HepG2 (cell line): ENCODE results near the gene CENPB. TPM values are rescaled to one million over a fixed set of nuclear protein-coding genes. Genes with fewer than 3 reads are reported as not detected.

ENCODE experiments used
- AKNA ChIP-seq: sonication (generic); formaldehyde crosslinking; IDR thresholded peaks from 2 replicates; pipeline ENCODE4 v1.4.0; 2020; ENCODE audit warnings: missing genetic modification reagents, borderline replicate concordance
- BCLAF1 ChIP-seq: fragments of 450-650 bp; IDR thresholded peaks from 2 replicates; pipeline ENCODE4 v1.6.1; 2017; ENCODE audit warnings: mild to moderate bottlenecking
- DNMT1 ChIP-seq: sonication (generic); formaldehyde crosslinking; IDR thresholded peaks from 2 replicates; pipeline ENCODE4 v1.5.1; 2020; ENCODE audit warnings: mild to moderate bottlenecking, missing genetic modification reagents
- HNRNPK ChIP-seq: fragments of 200-400 bp; formaldehyde crosslinking; IDR thresholded peaks from 2 replicates; pipeline ENCODE4 v1.6.1; 2018; ENCODE audit warnings: low read length, low read depth, moderate library complexity, mild to moderate bottlenecking; ENCODE audit not compliant: poor library complexity, severe bottlenecking
- MAFK ChIP-seq, 2 experiments: IDR thresholded peaks in 1 of 2; conservative IDR thresholded peaks in 1 of 2; 2 replicates each; pipeline ENCODE4 v1.6.1; 2011; ENCODE audit warnings: improper control_type of control experiment in 2 of 2, low read length in 2 of 2
- SIX4 ChIP-seq: sonication (generic); formaldehyde crosslinking; IDR thresholded peaks from 2 replicates; pipeline ENCODE4 v1.4.0; 2020; ENCODE audit warnings: missing genetic modification reagents
- SOX13 ChIP-seq, 3 experiments: fragments of 450-650 bp in 1 of 3; sonication (generic) in 1 of 3; formaldehyde crosslinking in 1 of 3; IDR thresholded peaks in 2 of 3; conservative IDR thresholded peaks in 1 of 3; 2 replicates each; pipeline versions ENCODE4 v1.5.0 to v1.6.1; 2016 to 2020; ENCODE audit warnings: antibody characterized with exemption in 1 of 3, mild to moderate bottlenecking in 1 of 3, missing compliant biosample characterization in 1 of 3, missing genetic modification reagents in 1 of 3, moderate library complexity in 1 of 3
- ZEB1 ChIP-seq: IDR thresholded peaks from 2 replicates; pipeline ENCODE4 v1.6.1; 2012; ENCODE audit warnings: mild to moderate bottlenecking, low read depth, inconsistent platforms; ENCODE audit not compliant: insufficient replicate concordance
- ZNF354B ChIP-seq: sonication (generic); formaldehyde crosslinking; IDR thresholded peaks from 2 replicates; pipeline ENCODE4 v1.8.0; 2022; ENCODE audit warnings: mild to moderate bottlenecking, missing genetic modification reagents
- ZNF414 ChIP-seq: sonication (generic); formaldehyde crosslinking; IDR thresholded peaks from 2 replicates; pipeline ENCODE4 v1.5.0; 2020; ENCODE audit warnings: missing genetic modification reagents
- ZNF546 ChIP-seq: sonication (generic); formaldehyde crosslinking; conservative IDR thresholded peaks from 2 replicates; pipeline ENCODE4 v1.8.1; 2023; ENCODE audit warnings: mild to moderate bottlenecking, missing genetic modification reagents
- ZNF552 ChIP-seq: sonication (generic); formaldehyde crosslinking; IDR thresholded peaks from 2 replicates; pipeline ENCODE4 v1.9.0; 2022; ENCODE audit warnings: missing genetic modification reagents, mild to moderate bottlenecking, borderline replicate concordance
- ZNF816 ChIP-seq: sonication (generic); formaldehyde crosslinking; IDR thresholded peaks from 2 replicates; pipeline ENCODE4 v1.8.0; 2022; ENCODE audit warnings: missing genetic modification reagents, mild to moderate bottlenecking, borderline replicate concordance
- ZSCAN12 ChIP-seq: sonication (generic); formaldehyde crosslinking; IDR thresholded peaks from 2 replicates; pipeline ENCODE4 v1.9.0; 2021; ENCODE audit warnings: mild to moderate bottlenecking, missing genetic modification reagents
- polyA plus RNA-seq, 8 experiments: library from polyadenylated mRNA; depleted of rRNA in 3 of 8; stranded (reverse) in 7 of 8; unstranded in 1 of 8; fragments of >200 nt; fragmentation: Illumina TruSeq in 4 of 8; extraction: Trizol in 4 of 8; gene quantifications; 2 replicates each; pipeline versions ENCODE4 v1.2.1 to v1.2.3, GENCODE V29; 2011 to 2016; ENCODE audit warnings: low read depth in 4 of 8, missing spikeins in 1 of 8, mixed read lengths in 1 of 8; ENCODE audit not compliant: insufficient read depth in 1 of 8
- total RNA-seq, 5 experiments: library from RNA; depleted of rRNA; stranded (reverse); fragments of >200 nt; fragmentation: Illumina TruSeq; extraction: Trizol; gene quantifications; 2 replicates each; pipeline ENCODE4 v1.2.3, GENCODE V29; 2016; ENCODE audit warnings: low read depth in 1 of 5
- TF ChIP-seq, protein P1 (sequence below): IDR thresholded peaks from 2 replicates; pipeline ENCODE4 v1.6.1; 2016; ENCODE audit warnings: missing compliant biosample characterization, missing genetic modification reagents, borderline replicate concordance

CENPB gene
- total and polyA plus RNA-seq, 2 of the 13 experiments (the other 11 are each of a cell fraction or from before 2014, with no cell fraction given) = 10.4 to 54.5 TPM

DNA sequence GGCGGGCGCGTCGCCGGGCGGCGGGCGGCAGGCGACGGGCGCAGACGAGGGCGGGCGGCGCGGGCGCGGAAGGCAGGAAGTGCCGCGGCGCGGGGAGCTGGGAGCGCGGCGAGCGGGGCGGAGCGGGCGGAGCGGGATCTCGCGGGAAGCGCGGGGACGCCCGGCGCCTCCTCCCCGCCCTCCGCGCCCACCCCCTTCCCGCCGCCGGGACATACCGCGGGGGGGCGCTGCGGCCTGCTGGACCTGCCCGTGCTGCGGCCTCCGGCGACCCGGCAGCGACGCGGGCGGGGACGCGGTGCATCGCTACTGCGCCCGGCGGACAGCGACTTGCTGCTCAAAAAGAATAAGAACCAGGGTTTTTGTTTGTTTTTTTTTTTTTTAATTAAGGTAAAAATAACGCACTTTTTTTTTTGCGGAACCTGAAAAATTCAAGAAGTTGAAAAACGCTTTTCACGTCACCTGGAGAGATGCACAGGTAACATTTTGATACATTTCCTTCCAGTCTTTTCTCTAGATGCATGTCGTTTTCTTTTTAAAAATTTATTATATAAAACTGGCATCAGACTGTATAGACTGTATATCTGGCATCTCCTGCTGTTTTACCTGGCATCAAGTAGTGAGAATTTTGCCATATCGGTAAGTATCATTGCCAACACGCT is at the start of gene CENPB (continued):
- TF ChIP-seq BCLAF1 (no peak), ZNF414 (no peak), ZNF546 (CRISPR knock-in tag) (no peak), SIX4 (CRISPR knock-in tag) (no peak), HNRNPK (no peak), SOX13 (IDR thresholded peaks at IDR 0.05) (no peak), SOX13 (CRISPR knock-in tag; conservative IDR thresholded peaks at IDR 0.05 in 1 of 2, IDR thresholded peaks at IDR 0.05 in 1 of 2) (peak in 1 of 2 experiments; percentile 40; a peak in 2 of 4 replicates), ZNF354B (CRISPR knock-in tag) (no peak), ZNF552 (CRISPR knock-in tag) (no peak), AKNA (CRISPR knock-in tag) (0 out of 2 replicates have a peak, but pooled peaks have one; percentile 12), ZNF816 (CRISPR knock-in tag) (no peak), MAFK (conservative IDR thresholded peaks at IDR 0.05 in 1 of 2, IDR thresholded peaks at IDR 0.05 in 1 of 2; ENCODE audit: low read length in 2 of 2) (no peak), ZSCAN12 (CRISPR knock-in tag) (no peak), DNMT1 (CRISPR knock-in tag) (0 out of 2 replicates have a peak, but pooled peaks have one; percentile 53), ZEB1 (no peak)
- TF ChIP-seq, protein P1, sequence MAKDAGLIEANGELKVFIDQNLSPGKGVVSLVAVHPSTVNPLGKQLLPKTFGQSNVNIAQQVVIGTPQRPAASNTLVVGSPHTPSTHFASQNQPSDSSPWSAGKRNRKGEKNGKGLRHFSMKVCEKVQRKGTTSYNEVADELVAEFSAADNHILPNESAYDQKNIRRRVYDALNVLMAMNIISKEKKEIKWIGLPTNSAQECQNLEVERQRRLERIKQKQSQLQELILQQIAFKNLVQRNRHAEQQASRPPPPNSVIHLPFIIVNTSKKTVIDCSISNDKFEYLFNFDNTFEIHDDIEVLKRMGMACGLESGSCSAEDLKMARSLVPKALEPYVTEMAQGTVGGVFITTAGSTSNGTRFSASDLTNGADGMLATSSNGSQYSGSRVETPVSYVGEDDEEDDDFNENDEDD (CRISPR knock-in tag) = 0 out of 2 replicates have a peak, but pooled peaks have one; percentile 34
